ENCODE results near the gene LEO1. TPM values are rescaled to one million over a fixed set of nuclear protein-coding genes. Genes with fewer than 3 reads are reported as not detected.
"Not testable (repeated sequence)": the region's sequence is repeated elsewhere in the genome, so short reads cannot be mapped to it uniquely, and the experiment has no call there.

Gene LEO1
- total RNA-seq, 1 donor from 2014 or later, result 36.3 TPM

DNA sequence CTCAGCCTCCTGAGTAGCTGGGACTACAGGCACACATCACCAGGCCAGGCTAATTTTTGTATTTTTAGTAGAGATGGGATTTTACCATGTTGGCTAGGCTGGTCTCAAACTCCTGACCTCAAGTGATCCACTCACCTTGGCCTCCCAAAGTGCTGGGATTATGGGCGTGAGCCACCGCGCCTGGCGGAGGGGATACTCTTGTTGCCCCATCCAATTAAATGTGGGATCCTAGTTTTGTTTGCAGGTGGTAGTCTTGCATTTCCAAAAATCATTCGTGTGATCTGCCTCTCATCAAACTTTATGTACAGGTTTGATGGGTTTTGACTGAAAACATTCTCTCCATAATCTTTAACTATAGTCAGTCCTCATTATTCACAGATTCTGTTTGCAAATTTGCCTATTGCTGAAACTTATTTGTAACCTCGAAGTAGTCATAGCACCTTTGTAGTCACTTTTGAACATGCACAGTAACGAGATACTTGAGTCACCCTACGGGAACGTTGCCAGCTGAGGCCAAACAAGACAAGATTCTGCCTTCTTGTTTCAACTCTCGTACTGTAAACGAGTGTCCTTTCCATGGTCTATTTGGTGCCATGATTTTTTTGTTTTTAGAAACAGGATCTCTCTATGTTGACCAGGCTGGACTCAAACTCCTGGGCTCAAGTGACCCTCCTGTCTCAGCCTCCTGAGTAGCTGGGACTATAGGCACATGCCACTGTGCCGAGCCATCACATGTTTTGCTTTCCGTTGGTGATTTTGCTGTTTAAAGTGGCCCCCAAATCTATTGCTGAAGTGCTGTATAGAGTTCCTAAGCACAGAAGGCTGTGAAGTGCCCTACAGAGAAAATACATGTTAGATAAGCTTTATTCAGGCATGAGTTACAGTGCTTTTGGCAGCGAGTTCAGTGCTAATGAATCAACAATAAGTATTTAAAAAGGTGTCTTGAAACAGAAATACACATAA is 39.3 kb upstream of the LEO1 start:
- DNase-seq (ENCODE audit: low spot score), result no peak
- Mint-ChIP-seq H3K36me3 (ENCODE audit: low read depth) (peaks cover 2% of the 10 kb centered on the region), H3K9me3 (no peaks in the 10 kb centered on the region), H3K27me3 (ENCODE audit: insufficient read depth) (no peaks in the 10 kb centered on the region), H3K4me1 (ENCODE audit: low read depth) (peaks cover 66% of the 10 kb centered on the region), H3K27ac (peak overlapping the region; percentile 56), H3K4me3 (no peak overlapping the region)
- intact Hi-C loops (cut with micrococcal nuclease), result loop anchor here (5.0 kb wide), 3 partner anchors 166 to 274 kb away; partner anchors contain the start of gene LYSMD2

DNA sequence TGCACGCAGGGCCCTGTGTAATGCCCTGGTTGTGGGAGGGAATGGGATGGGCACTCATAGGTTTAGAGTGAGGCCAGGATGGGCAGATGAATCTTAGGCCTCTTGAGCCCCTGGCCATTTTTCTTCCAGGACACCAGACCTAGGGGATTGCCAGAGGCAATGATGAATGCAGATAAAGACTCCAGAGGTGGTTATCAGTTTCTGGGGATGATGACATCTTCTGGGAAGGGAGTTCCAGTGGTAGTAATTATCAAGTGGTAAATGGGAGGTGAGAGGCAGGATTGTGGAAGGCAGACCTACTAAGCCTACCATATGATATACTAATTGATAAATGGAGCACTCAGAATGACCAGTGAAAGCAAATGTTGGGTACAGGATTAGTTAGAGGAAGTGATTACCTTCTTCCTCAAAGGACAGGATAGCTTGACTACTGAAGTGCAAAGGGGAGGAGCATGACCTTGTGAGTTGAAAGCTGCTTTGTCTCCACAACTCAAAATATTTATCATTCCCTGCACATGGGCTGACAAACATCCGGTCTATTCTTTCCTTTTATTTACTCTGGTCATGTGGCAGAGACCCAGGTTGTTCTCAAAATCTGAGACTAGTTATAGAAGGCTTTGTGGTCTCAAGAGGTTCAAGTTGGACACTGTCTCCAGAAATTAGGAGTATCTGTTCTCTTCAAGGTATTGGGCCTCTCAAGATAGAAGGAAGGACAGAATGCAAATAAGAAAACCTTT is 37.3 kb upstream of the LEO1 start:
- intact Hi-C loops (cut with micrococcal nuclease), result loop anchor here (5.0 kb wide), 1 partner anchor 668 kb away; the partner anchor contains the start of gene ATOSA
- Mint-ChIP-seq H3K4me3 (no peak overlapping the region), H3K27me3 (ENCODE audit: insufficient read depth) (no peaks in the 10 kb centered on the region), H3K4me1 (ENCODE audit: low read depth) (peaks cover 82% of the 10 kb centered on the region), H3K9me3 (no peaks in the 10 kb centered on the region), H3K27ac (peak overlapping the region; percentile 40), H3K36me3 (ENCODE audit: low read depth) (peaks cover 2% of the 10 kb centered on the region)
- DNase-seq (ENCODE audit: low spot score), result no peak

DNA sequence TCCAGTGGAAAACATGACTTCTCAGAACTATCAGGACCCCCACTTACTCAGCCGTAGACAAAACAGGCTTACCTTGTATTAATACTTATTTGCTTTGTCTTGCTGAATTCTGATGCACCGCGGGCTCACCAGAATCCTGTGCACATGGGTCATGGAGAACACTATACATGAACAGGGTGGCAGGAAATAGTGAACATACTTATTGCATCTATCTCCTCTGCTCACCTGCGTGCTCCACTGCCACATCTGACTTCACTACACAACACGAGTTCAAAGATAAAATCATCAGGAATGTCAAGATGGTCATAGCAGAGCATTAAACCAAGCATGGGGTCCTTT is 36.8 kb upstream of the LEO1 start:
- intact Hi-C loops (cut with micrococcal nuclease), result loop anchor here (5.0 kb wide), 1 partner anchor 669 kb away; the partner anchor contains the start of gene ATOSA
- H3K36me3 Mint-ChIP-seq (ENCODE audit: low read depth), result peaks cover 2% of the 10 kb centered on the region
- no peaks in the 10 kb centered on the region for H3K27me3 Mint-ChIP-seq (ENCODE audit: insufficient read depth)
- peak overlapping the region; percentile 84 for H3K27ac Mint-ChIP-seq
- no peak overlapping the region for H3K4me3 Mint-ChIP-seq
- H3K4me1 Mint-ChIP-seq (ENCODE audit: low read depth), result peaks cover 82% of the 10 kb centered on the region
- DNase-seq (ENCODE audit: low spot score), result no peak
- no peaks in the 10 kb centered on the region for H3K9me3 Mint-ChIP-seq

DNA sequence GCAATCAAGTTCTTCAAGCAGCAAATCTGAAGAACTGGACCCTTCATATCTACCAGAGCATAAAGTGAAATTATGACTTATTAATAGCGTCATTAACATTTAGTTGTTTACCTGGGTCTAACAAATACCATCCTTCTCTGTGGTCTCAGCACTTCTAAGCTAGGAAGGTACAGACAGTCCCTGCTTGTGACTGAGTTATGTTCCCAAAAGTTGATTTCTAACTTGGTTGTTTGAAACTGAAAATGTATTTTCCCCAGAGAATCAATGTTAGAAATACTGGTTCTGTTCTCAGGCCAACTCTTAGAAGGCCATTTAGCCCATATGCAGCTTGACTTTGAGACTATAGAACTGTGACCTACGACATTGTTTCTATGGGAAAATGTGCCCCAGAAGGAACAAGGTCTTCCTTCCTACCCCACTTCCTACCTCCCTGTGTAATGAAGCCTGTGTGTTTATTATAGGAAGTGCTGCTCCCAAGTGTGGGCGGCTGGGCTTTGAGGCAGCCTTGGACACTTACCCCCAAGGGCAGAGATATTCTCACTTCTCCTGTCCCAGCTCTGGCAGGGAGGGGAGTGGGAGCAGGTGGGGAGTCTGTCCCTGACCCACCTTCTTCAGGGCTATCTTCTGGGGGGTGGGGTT is 35.2 kb upstream of the LEO1 start:
- H3K4me1 Mint-ChIP-seq (ENCODE audit: low read depth), result peaks cover 78% of the 10 kb centered on the region

DNA sequence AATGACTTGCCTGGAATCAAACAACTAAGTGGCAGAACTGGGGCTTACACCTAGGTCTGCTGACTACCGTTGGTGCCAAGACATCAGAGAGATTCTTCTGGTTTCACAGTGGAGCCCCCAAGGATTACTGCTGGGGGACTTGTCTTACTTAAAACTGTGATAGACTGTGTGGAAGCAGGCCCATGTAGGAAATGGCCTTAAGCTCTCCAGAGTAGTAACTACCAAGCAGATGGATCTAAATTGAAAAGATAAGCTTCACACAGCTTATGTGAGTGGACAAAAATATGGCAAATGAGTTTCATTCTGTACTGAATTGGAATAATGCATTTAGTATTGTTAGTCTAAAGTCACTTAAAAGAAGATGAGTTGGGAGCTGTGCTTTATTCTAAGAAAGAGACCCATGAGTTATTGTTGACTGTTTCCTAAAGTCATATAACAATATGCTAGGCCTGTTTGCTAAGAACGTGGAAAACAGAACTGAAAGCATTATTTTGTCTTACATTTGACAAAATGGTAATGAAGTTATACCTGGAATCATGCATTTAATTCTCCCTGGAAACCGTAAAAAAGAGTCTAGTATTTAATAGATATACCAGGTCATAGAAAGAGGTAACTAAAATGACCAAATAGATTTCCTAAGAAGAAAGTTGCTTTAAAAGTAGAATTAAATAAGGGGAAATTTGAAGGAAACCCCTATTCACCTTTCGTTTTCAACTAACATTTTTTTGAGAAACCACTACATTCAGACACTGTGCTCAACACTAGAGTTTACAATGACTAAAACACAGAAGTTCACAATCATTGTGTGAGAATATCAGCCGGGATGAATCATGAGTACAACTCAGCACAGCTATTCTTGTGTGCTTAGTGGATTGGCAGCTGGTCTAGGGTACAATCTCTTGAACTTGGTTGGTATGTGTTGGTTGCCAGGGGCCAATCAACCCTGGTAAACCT is 34.4 kb upstream of the LEO1 start:
- Mint-ChIP-seq H3K27ac (peak overlapping the region; percentile 80), H3K27me3 (ENCODE audit: insufficient read depth) (no peaks in the 10 kb centered on the region), H3K36me3 (ENCODE audit: low read depth) (peaks cover 3% of the 10 kb centered on the region), H3K4me3 (peak overlapping the region; percentile 28), H3K4me1 (ENCODE audit: low read depth) (peaks cover 70% of the 10 kb centered on the region), H3K9me3 (no peaks in the 10 kb centered on the region)
- intact Hi-C loops (cut with micrococcal nuclease), result loop anchor here (1.0 to 5.0 kb wide), 7 partner anchors 7 to 671 kb away; partner anchors contain the start of gene ATOSA
- no peak for DNase-seq (ENCODE audit: low spot score)

More for the DNA sequence above, 35.2 kb upstream of the LEO1 start:
- Mint-ChIP-seq H3K9me3 (no peaks in the 10 kb centered on the region), H3K36me3 (ENCODE audit: low read depth) (peaks cover 3% of the 10 kb centered on the region), H3K4me3 (peak overlapping the region; percentile 28), H3K27me3 (ENCODE audit: insufficient read depth) (no peaks in the 10 kb centered on the region), H3K27ac (peak overlapping the region; percentile 80)
- intact Hi-C loops (cut with micrococcal nuclease), result loop anchor here (1.0 to 5.0 kb wide), 6 partner anchors 14 to 670 kb away; partner anchors contain the start of gene ATOSA
- DNase-seq (ENCODE audit: low spot score), result no peak

DNA sequence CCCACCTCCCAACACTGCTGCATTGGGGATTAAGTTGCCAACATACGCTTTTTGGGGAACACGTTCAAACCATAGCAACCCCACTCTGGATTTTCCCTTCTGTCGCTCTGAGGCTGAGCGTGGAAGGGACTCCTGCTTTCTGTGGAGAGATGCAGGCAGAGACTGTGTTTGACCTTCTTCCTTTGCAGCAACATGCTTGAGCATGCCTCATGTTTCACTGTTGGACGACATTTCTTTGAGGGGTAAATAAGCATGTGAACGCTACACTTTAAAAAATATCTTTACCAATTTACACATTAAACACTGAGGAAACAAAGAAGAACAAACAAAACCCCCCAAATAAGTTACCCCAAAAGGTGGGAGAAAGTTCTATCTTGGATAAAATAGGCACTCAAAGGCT is 33.2 kb upstream of the LEO1 start:
- DNase-seq (ENCODE audit: low spot score), result no peak
- peaks cover 3% of the 10 kb centered on the region for H3K27me3 Mint-ChIP-seq (ENCODE audit: insufficient read depth)
- no peak overlapping the region for H3K4me3 Mint-ChIP-seq
- H3K27ac Mint-ChIP-seq, result peak overlapping the region; percentile 80
- H3K9me3 Mint-ChIP-seq, result no peaks in the 10 kb centered on the region
- H3K4me1 Mint-ChIP-seq (ENCODE audit: low read depth), result peaks cover 65% of the 10 kb centered on the region
- intact Hi-C loops (cut with micrococcal nuclease), result loop anchor here (1.0 to 5.0 kb wide), 2 partner anchors 8 to 672 kb away; partner anchors contain the start of gene ATOSA
- H3K36me3 Mint-ChIP-seq (ENCODE audit: low read depth), result peaks cover 1% of the 10 kb centered on the region

DNA sequence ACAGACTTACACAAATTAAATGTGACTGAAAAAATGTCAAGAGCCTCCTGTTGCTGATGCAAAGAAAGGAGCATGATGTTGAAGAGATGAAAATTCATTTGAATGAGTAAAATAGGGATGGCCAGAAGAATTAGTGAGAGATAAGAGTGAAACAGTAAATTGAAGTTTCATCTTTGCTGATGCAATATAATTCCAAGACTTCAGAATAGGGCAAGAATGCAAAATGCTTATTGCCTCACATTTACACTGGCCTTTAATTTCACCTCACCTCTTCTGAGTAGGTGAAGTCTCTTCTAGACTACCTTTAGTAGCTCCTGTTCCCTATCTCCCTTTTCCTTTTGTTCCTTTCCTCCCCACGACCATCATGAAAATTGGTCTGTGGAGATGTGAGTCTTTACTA is 32.1 kb upstream of the LEO1 start:
- Mint-ChIP-seq H3K9me3 (no peaks in the 10 kb centered on the region), H3K27me3 (ENCODE audit: insufficient read depth) (peaks cover 3% of the 10 kb centered on the region), H3K27ac (no peak overlapping the region), H3K4me1 (ENCODE audit: low read depth) (peaks cover 60% of the 10 kb centered on the region), H3K4me3 (no peak overlapping the region), H3K36me3 (ENCODE audit: low read depth) (peaks cover 1% of the 10 kb centered on the region)
- no peak for DNase-seq (ENCODE audit: low spot score)
- intact Hi-C loops (cut with micrococcal nuclease), result no loop called here

DNA sequence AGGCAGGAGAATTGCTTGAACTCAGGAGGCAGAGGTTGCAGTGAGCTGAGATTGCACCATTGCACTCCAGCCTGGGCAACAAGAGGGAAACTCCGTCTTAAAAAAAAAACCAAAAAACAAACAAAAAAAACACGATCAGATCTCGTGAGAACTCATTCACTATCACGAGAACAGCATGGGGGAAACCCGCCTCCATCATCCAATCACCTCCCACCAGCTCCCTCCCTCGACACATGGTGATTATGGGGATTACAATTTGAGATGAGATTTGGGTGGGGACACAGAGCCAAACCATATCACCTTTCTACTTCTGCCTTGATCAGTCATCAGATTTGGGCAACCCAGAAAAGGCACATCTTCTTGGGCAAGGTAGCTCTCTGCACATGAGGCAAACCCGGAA is 31.5 kb upstream of the LEO1 start:
- H3K27me3 Mint-ChIP-seq (ENCODE audit: insufficient read depth); H3K36me3 Mint-ChIP-seq (ENCODE audit: low read depth); H3K4me3 Mint-ChIP-seq; H3K27ac Mint-ChIP-seq; H3K9me3 Mint-ChIP-seq; DNase-seq (ENCODE audit: low spot score); intact Hi-C loops (cut with micrococcal nuclease): not testable (repeated sequence)
- H3K4me1 Mint-ChIP-seq (ENCODE audit: low read depth), result peaks cover 53% of the 10 kb centered on the region

DNA sequence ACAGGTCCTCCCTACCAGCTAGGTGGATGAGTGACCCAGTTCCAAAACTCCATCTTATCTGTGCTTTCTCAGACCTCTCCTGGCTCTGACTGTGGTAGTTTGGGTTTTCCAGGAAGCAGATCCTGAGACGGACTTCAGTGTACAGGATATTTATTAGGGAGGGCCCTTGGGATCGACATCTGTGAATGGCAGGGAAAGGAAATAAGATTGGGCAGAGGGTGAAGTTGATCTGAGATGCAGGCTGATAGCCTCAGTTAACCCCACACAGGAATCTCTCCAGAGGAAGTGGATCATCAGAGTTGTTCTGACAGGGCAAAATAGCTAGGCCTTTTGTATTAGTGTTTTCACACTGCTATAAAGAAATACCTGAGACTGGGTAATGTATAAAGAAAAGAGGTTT is 30.8 kb upstream of the LEO1 start:
- intact Hi-C loops (cut with micrococcal nuclease), result no loop called here
- Mint-ChIP-seq H3K27me3 (ENCODE audit: insufficient read depth) (peaks cover 3% of the 10 kb centered on the region), H3K9me3 (no peaks in the 10 kb centered on the region), H3K4me3 (no peak overlapping the region), H3K4me1 (ENCODE audit: low read depth) (peaks cover 50% of the 10 kb centered on the region), H3K27ac (no peak overlapping the region), H3K36me3 (ENCODE audit: low read depth) (peaks cover 1% of the 10 kb centered on the region)
- DNase-seq (ENCODE audit: low spot score), result no peak

DNA sequence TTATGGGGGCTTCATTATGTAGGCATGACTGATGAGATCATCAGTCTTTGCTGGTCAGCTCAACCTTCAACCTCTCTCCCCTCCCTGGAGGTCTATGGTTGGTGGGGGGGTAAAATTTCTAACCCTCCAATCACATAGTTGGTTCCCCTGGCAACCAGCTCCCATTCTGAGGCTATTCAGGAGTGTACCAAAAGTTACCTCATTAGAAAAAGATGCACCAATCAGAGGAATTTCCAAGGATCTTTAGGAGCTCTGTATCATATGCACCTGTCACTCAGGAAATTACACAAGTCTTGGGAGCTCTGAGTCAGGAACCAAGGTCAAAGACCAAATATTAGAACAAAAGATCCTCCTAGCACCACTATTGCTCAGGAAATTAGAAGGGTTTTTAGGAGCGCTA is 21.4 kb upstream of the LEO1 start:
- intact Hi-C loops (cut with micrococcal nuclease), result no loop called here
- H3K4me1 Mint-ChIP-seq (ENCODE audit: low read depth), result no peaks in the 10 kb centered on the region
- H3K4me3 Mint-ChIP-seq, result no peak overlapping the region
- no peak overlapping the region for H3K27ac Mint-ChIP-seq
- DNase-seq (ENCODE audit: low spot score), result no peak
- H3K27me3 Mint-ChIP-seq (ENCODE audit: insufficient read depth), result no peaks in the 10 kb centered on the region
- H3K9me3 Mint-ChIP-seq, result no peaks in the 10 kb centered on the region
- H3K36me3 Mint-ChIP-seq (ENCODE audit: low read depth), result no peaks in the 10 kb centered on the region

DNA sequence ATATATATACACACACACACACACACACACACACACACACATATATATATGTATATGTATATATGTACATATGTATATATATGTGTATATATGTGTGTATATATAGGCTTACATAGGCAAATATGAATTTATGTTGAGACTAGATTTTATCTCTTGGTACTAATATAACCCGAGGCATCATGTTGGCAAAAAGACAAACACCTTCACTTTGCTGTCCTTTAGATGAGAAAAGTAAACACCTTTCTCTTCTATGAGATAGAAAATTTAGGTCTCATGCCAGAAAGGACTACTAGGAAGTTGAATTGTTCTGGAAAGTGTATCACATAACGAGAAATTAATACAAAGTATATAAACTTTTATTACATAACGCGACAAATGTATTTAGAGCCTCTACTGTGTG is 19.6 kb upstream of the LEO1 start:
- Mint-ChIP-seq H3K9me3 (no peaks in the 10 kb centered on the region), H3K36me3 (ENCODE audit: low read depth) (no peaks in the 10 kb centered on the region), H3K4me1 (ENCODE audit: low read depth) (no peaks in the 10 kb centered on the region), H3K4me3 (no peak overlapping the region), H3K27me3 (ENCODE audit: insufficient read depth) (peaks cover 3% of the 10 kb centered on the region), H3K27ac (no peak overlapping the region)
- intact Hi-C loops (cut with micrococcal nuclease), result no loop called here
- DNase-seq (ENCODE audit: low spot score), result no peak

DNA sequence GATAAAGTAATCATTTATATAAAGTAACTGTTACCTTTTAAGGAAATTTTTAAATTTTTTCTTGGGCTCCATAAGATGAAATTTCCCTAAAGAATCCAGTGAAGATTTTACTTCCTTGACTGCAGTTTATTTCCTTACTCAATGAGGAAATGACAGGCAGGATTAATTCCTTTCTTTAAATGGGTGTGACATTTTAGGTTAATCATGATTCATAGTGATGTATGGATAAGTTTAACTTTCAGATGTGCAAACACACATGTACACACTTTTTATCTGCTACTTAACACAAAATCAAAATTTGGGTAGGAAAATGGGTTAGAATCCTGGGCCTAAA is 11.2 kb upstream of the LEO1 start:
- H3K36me3 Mint-ChIP-seq (ENCODE audit: low read depth), result no peaks in the 10 kb centered on the region
- intact Hi-C loops (cut with micrococcal nuclease), result loop anchor here (1.0 to 2.0 kb wide), 10 partner anchors 11 to 245 kb away; partner anchors contain the start of gene LEO1
- H3K9me3 Mint-ChIP-seq, result no peaks in the 10 kb centered on the region
- H3K27ac Mint-ChIP-seq, result no peak overlapping the region
- H3K4me3 Mint-ChIP-seq, result no peak overlapping the region
- no peak for DNase-seq (ENCODE audit: low spot score)
- H3K4me1 Mint-ChIP-seq (ENCODE audit: low read depth), result peaks cover 13% of the 10 kb centered on the region
- peaks cover 6% of the 10 kb centered on the region for H3K27me3 Mint-ChIP-seq (ENCODE audit: insufficient read depth)

All from activated T-helper 1 cell treated with anti-CD3 and anti-CD28 coated beads, Interleukin-12 subunit alpha, Interleukin-12 subunit beta, Interleukin-2, Interleukin-4 antibody, amounts not matched to agents 30 ng/mL and 10 ng/mL and 1 ng/mL, durations not matched to agents 14 hours and 24 hours and 36 hours (primary cell).